ENCODE data around the gene GPC4. TPM values are rescaled to one million over a fixed set of nuclear protein-coding genes. Genes with fewer than 3 reads are reported as not detected.

The GPC4 gene
- total and polyA plus RNA-seq, 8 donors: 34.4 to 66.8 (median 56.6) TPM

- Histone ChIP-seq H3K9me3 (no peaks in the 10 kb centered on the region), H3K4me1 (peaks cover 0 to 3% of the 10 kb centered on the region in 2 donors), H3K36me3 (no peaks in the 10 kb centered on the region), H3K4me3 (no peak overlapping the region), H3K27ac (no peak overlapping the region), H3K27me3 (peaks cover 0 to 44% of the 10 kb centered on the region in 2 donors)
- no peak for DNase-seq
- no peak for ATAC-seq
- TF ChIP-seq CTCF (IDR thresholded peaks at IDR 0.05): no peak
- intact Hi-C loops (cut with DNase I): no loop called here
Measured at GRCh38 chrX:133418588-133418987, 3.3 kb upstream of the GPC4 start.

- intact Hi-C loops (cut with DNase I): no loop called here
- ATAC-seq (no peak), DNase-seq (no peak)
- Histone ChIP-seq H3K27ac (no peak overlapping the region), H3K9me3 (no peaks in the 10 kb centered on the region), H3K4me1 (peaks cover 0 to 3% of the 10 kb centered on the region in 2 donors), H3K4me3 (no peak overlapping the region), H3K36me3 (no peaks in the 10 kb centered on the region), H3K27me3 (peaks cover 0 to 56% of the 10 kb centered on the region in 2 donors)
- TF ChIP-seq CTCF (IDR thresholded peaks at IDR 0.05): no peak
Measured at GRCh38 chrX:133417364-133417763, 2.1 kb upstream of the GPC4 start.

- no peak for TF ChIP-seq CTCF (IDR thresholded peaks at IDR 0.05)
Measured at GRCh38 chrX:133414406-133415275, 648 bp downstream of the GPC4 start.

GRCh38 chrX:133413218-133413925 lies 1.9 kb downstream of the GPC4 start:
- no peaks in the 10 kb centered on the region for H3K9me3 ChIP-seq
- H3K4me1 ChIP-seq: peaks cover 0 to 3% of the 10 kb centered on the region in 2 donors
- peak overlapping the region; percentile 42 for H3K4me3 ChIP-seq
- ATAC-seq (no peak), DNase-seq (no peak)
- no peaks in the 10 kb centered on the region for H3K36me3 ChIP-seq
- intact Hi-C loops (cut with DNase I): no loop called here
- no peak for TF ChIP-seq CTCF (IDR thresholded peaks at IDR 0.05)
- H3K27ac ChIP-seq: no peak overlapping the region
- H3K27me3 ChIP-seq: peaks cover 0 to 60% of the 10 kb centered on the region in 2 donors

More at GRCh38 chrX:133414406-133415275, 648 bp downstream of the GPC4 start:
- intact Hi-C loops (cut with DNase I): no loop called here
- DNase-seq (peak in 2 of 4 donors; percentile 31 to 73), ATAC-seq (peak; percentile 38)
- peaks cover 0 to 60% of the 10 kb centered on the region in 2 donors for H3K27me3 ChIP-seq
- H3K9me3 ChIP-seq: no peaks in the 10 kb centered on the region
- H3K4me3 ChIP-seq: peak overlapping the region; percentile 42
- peak overlapping the region; percentile 30 to 41 for H3K27ac ChIP-seq
- H3K4me1 ChIP-seq: peaks cover 0 to 3% of the 10 kb centered on the region in 2 donors
- no peaks in the 10 kb centered on the region for H3K36me3 ChIP-seq

- Histone ChIP-seq H3K27me3 (peaks cover 0 to 56% of the 10 kb centered on the region in 2 donors), H3K4me3 (peak overlapping the region in 1 of 2 donors; percentile 42), H3K27ac (no peak overlapping the region), H3K9me3 (no peaks in the 10 kb centered on the region), H3K4me1 (peaks cover 0 to 3% of the 10 kb centered on the region in 2 donors), H3K36me3 (no peaks in the 10 kb centered on the region)
- intact Hi-C loops (cut with DNase I): no loop called here
- TF ChIP-seq CTCF (IDR thresholded peaks at IDR 0.05): no peak
- DNase-seq (no peak), ATAC-seq (no peak)
Measured at GRCh38 chrX:133412665-133413064, 2.6 kb downstream of the GPC4 start.

All from left lung (tissue), 10 donors.